Upper lobe of left lung (tissue), 6 donors: Measurements from ENCODE around the gene IDS. TPM values are rescaled to one million over a fixed set of nuclear protein-coding genes. Genes with fewer than 3 reads are reported as not detected.

Experiments used
- ATAC-seq, 2 donors: fragments of 200-7000 bp; cut with Tn5 transposase; one replicate each; pipeline ENCODE4 v1.9.1; 2022; ENCODE audit warnings: mild to moderate bottlenecking in 2 of 2, moderate library complexity in 2 of 2; ENCODE audit not compliant: low FRiP score in 2 of 2
- DNase-seq, 2 donors: peaks; one replicate each; pipeline ENCODE4 v3.0.0-alpha.2; 2019 to 2020
- H3K27ac ChIP-seq, 4 donors: fragments of 200-600 bp; sonication (generic); one replicate each; pipeline ENCODE4 v1.5.1; 2016 to 2019
- H3K27me3 ChIP-seq, 4 donors: fragments of 200-600 bp; sonication (generic); one replicate each; pipeline ENCODE4 v1.5.1; 2017 to 2019
- H3K36me3 ChIP-seq, 4 donors: fragments of 200-600 bp; sonication (generic); one replicate each; pipeline ENCODE4 v1.5.1; 2016 to 2019
- H3K4me1 ChIP-seq, 4 donors: fragments of 200-600 bp; sonication (generic); one replicate each; pipeline ENCODE4 v1.5.1; 2018 to 2019
- H3K4me3 ChIP-seq, 4 donors: fragments of 200-600 bp; sonication (generic); one replicate each; pipeline ENCODE4 v1.5.1; 2017 to 2019; ENCODE audit warnings: mild to moderate bottlenecking in 2 of 4, moderate library complexity in 1 of 4
- H3K9me3 ChIP-seq, 4 donors: fragments of 200-600 bp; sonication (generic); one replicate each; pipeline ENCODE4 v1.5.1; 2018 to 2019
- EP300 ChIP-seq, 4 donors: sonication (generic); formaldehyde crosslinking; IDR thresholded peaks; one replicate each; pipeline ENCODE4 v1.5.1; 2017; ENCODE audit warnings: antibody characterized with exemption in 4 of 4, control low read depth in 2 of 4
- POLR2A ChIP-seq, 4 donors: fragments of 450-650 bp; IDR thresholded peaks; one replicate each; pipeline ENCODE4 v1.5.1; 2016 to 2017; ENCODE audit warnings: antibody characterized with exemption in 4 of 4, mild to moderate bottlenecking in 2 of 4
- POLR2AphosphoS5 ChIP-seq, 2 donors: sonication (generic); formaldehyde crosslinking; IDR thresholded peaks; one replicate each; pipeline ENCODE4 v1.5.1; 2017; ENCODE audit warnings: antibody characterized with exemption in 2 of 2
- WGBS, 2 donors: methylation state at CpG; one replicate each; pipeline ENCODE4 v1.1.5; 2017 to 2018; 5-methylcytosine and 5-hydroxymethylcytosine counted together
- total RNA-seq, 6 donors: library from RNA; depleted of rRNA in 4 of 6; stranded (reverse); fragments of >200 nt in 4 of 6; gene quantifications; one replicate each; pipeline versions ENCODE4 v1.1.0 to v1.2.1, GENCODE V29; 2016 to 2021
- TF ChIP-seq, protein P1 (sequence below), 6 experiments: fragments of 450-650 bp in 4 of 6; fragments of 200-600 bp in 2 of 6; sonication (generic) in 2 of 6; IDR thresholded peaks; one replicate each; pipeline ENCODE4 v1.5.1; 2016 to 2019; ENCODE audit warnings: antibody characterized with exemption in 6 of 6
- donor health status: DM: no; HTN: no; CAD: no; lungs with moderate emphysema.
- donor health status: DM: no; HTN: yes; CAD: no; lungs with severe emphysema.

Gene IDS
- total RNA-seq, 6 donors from 2014 or later = 77.5 to 130 (median 97.5) TPM

DNA sequence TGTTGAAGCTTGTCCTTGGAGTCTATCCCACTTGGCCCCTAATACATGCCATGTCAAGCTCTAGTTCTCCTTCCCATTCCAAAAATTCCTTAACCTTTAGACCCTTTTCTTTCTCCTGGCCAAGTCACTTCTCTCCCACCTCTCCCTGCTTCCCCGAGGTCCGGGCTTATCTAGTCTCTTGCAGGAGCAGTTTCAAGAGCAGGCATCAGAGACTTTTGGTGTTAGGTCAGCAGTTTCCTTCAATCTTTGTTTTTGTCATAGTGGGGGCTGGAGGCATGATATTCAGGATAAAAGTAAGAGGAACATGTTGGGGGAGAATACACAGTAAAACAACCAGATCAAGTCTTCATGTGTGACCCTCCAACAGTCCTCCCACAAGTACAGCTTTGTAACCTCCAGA, 11.5 kb upstream of the IDS start:
- Histone ChIP-seq H3K27ac (no peak overlapping the region), H3K4me3 (no peak overlapping the region), H3K9me3 (no peaks in the 10 kb centered on the region), H3K27me3 (no peaks in the 10 kb centered on the region), H3K36me3 (no peaks in the 10 kb centered on the region), H3K4me1 (no peaks in the 10 kb centered on the region)
- DNase-seq (no peak), ATAC-seq (no peak)
- WGBS, 2 donors = 73 to 100% methylated on average over 2 of the region's 2 CpGs
- TF ChIP-seq EP300 (IDR thresholded peaks at IDR 0.05) = no peak
- TF ChIP-seq, protein P1, sequence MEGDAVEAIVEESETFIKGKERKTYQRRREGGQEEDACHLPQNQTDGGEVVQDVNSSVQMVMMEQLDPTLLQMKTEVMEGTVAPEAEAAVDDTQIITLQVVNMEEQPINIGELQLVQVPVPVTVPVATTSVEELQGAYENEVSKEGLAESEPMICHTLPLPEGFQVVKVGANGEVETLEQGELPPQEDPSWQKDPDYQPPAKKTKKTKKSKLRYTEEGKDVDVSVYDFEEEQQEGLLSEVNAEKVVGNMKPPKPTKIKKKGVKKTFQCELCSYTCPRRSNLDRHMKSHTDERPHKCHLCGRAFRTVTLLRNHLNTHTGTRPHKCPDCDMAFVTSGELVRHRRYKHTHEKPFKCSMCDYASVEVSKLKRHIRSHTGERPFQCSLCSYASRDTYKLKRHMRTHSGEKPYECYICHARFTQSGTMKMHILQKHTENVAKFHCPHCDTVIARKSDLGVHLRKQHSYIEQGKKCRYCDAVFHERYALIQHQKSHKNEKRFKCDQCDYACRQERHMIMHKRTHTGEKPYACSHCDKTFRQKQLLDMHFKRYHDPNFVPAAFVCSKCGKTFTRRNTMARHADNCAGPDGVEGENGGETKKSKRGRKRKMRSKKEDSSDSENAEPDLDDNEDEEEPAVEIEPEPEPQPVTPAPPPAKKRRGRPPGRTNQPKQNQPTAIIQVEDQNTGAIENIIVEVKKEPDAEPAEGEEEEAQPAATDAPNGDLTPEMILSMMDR (IDR thresholded peaks at IDR 0.05) = no peak
- TF ChIP-seq POLR2AphosphoS5 (IDR thresholded peaks at IDR 0.05) = no peak
- TF ChIP-seq POLR2A (IDR thresholded peaks at IDR 0.05) = no peak

DNA sequence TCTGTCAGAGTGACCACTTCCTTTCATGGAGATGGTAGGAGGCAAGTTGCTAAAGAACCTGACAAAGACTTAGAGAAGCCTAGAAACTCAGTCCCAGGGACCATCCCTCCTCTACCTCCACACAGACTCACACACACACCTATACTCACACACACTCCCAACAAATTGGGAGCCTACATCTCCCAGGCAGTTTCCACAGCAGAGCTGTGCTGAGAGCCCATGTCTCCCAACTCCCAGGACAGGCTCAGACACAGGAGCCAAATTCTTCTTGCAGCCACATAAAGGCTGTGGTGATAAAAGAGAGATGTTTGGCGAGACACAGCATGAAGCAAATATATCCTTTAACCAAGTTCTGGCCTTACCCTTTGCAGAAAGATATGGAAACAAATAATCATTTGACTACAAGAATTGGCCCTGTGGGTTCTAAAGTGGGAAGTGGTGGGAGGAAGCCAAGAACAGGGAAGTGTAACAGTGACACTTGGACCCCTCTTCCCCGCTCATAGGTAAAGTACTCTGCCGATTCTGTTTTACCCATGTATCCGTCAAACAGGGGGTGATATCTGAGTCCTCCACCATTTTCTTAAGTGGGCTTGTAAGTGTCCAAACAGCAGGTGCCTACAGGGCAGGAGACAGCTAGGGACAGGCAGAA, 11.0 kb upstream of the IDS start:
- H3K27ac ChIP-seq = no peak overlapping the region
- ATAC-seq = no peak
- no peaks in the 10 kb centered on the region for H3K36me3 ChIP-seq
- H3K4me1 ChIP-seq = no peaks in the 10 kb centered on the region
- no peak overlapping the region for H3K4me3 ChIP-seq
- no peaks in the 10 kb centered on the region for H3K27me3 ChIP-seq
- H3K9me3 ChIP-seq = no peaks in the 10 kb centered on the region
- TF ChIP-seq POLR2AphosphoS5 (IDR thresholded peaks at IDR 0.05) (no peak), EP300 (IDR thresholded peaks at IDR 0.05) (no peak), POLR2A (IDR thresholded peaks at IDR 0.05) (no peak)
- TF ChIP-seq, protein P1 (IDR thresholded peaks at IDR 0.05) = no peak
- no peak for DNase-seq
- WGBS, 2 donors = 57 to 68% methylated on average over 3 to 4 of the region's 4 CpGs

DNA sequence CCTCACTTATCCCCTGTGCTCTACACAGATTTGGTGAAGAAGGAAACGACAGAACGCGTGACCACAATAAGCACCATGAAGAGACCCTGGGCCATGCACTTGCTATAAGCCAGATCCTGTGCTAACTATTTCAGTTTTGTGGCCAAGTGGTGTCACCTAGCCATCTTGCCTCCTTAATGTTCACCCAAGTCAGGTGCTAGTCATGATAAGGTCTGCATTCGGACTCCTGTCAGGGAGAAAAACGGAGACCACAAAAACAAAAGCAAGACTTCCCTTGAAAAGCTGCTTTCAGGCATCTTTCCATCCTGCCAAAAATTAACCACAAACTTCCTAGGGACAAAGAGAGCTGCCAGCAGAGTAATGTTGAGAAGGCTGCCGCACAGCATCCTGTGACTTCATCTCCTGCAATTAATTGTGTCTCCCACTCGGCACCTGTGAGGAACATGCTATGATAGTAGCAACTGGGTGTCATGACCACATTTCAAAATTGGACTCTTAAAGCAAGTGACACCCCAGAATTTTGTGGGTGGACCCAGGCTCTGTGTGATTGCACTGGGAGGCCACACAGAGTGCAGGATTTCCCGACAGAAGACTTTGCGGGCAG, 8.8 kb upstream of the IDS start:
- Histone ChIP-seq H3K4me3 (no peak overlapping the region), H3K4me1 (no peaks in the 10 kb centered on the region), H3K9me3 (no peaks in the 10 kb centered on the region), H3K36me3 (no peaks in the 10 kb centered on the region), H3K27ac (no peak overlapping the region), H3K27me3 (no peaks in the 10 kb centered on the region)
- ATAC-seq (peak in 1 of 2 donors; percentile 62), DNase-seq (no peak)
- 60 to 65% methylated on average over 4 to 9 of the region's 9 CpGs for WGBS, 2 donors
- TF ChIP-seq, protein P1 (IDR thresholded peaks at IDR 0.05) = no peak

DNA sequence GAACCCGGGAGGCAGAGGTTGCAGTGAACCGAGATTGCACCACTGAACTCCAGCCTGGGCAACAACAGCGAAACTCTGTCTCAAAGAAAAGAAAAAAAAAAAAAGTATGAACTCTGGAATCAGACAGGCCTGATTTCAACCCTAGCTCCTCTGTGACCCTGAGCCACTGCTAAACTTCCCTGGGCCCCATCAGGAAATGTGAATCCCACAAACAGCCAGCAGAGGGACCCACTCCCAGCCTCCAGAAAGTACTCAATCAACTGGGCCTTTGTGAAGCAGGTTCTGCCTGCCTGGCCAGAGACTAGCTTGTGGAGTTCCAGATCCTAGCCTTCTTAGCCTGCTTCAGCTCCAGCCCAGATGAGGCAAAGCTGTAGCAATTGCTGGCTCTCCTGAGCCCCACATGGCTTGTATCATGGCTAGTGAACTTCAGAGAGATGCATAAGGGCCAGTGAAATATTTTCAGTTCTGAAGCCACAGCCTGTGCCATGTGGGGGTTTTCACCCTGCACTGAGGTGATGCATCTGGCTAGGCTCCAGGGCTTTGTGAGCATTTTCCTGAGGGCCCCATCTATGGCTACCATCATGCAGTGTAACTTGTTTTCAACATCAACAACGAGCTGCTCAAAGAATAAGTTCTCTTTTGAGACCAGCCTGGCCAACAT, 7.2 kb upstream of the IDS start:
- Histone ChIP-seq H3K27me3 (no peaks in the 10 kb centered on the region), H3K4me1 (no peaks in the 10 kb centered on the region), H3K36me3 (no peaks in the 10 kb centered on the region), H3K9me3 (no peaks in the 10 kb centered on the region), H3K27ac (no peak overlapping the region), H3K4me3 (no peak overlapping the region)
- ATAC-seq (peak; percentile 57 to 85), DNase-seq (peak in 1 of 2 donors; percentile 63)
- WGBS, 2 donors = 71 to 100% methylated on average over 3 to 4 of the region's 4 CpGs
- TF ChIP-seq POLR2AphosphoS5 (IDR thresholded peaks at IDR 0.05) (no peak), POLR2A (IDR thresholded peaks at IDR 0.05) (no peak), EP300 (IDR thresholded peaks at IDR 0.05) (no peak)
- TF ChIP-seq, protein P1 (IDR thresholded peaks at IDR 0.05) = peak in 5 of 6 experiments; percentile 36 to 59 (median 52)
